ENCODE results near the gene TMCO4.

DNA sequence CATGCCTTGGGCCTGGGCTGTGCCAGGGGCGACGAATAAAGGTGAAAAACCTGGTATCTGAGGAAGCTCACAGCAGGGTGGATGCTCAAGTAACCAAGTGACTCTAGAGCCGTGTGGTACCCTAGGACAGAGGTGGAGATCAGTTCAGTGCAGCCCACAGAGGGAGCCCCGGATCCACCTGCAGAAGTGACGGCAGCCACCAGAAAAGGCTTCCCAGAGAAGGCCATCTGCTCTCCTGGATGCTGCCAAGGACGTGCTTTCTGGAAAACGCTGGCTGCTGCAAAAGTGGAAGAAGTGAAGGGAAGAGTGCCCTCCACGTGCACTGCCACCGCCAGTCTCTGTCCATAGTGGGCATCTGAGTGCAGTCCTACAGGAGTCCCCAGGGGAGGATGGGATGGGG, 27.7 kb downstream of the TMCO4 start:
- TF ChIP-seq PAX8 (IDR thresholded peaks at IDR 0.05) (no peak), POLR2AphosphoS5 (IDR thresholded peaks at IDR 0.05; ENCODE audit: low read length) (no peak), FOS (IDR thresholded peaks at IDR 0.05; ENCODE audit: borderline replicate concordance, extremely low read depth, insufficient read length) (no peak), BHLHE40 (IDR thresholded peaks at IDR 0.05; ENCODE audit: borderline replicate concordance in 1 of 2, low read depth in 2 of 2, low read length in 1 of 2) (no peak), EGR1 (IDR thresholded peaks at IDR 0.05; ENCODE audit: borderline replicate concordance in 1 of 2, low read depth in 2 of 2, low read length in 2 of 2) (no peak), SMAD5 (IDR thresholded peaks at IDR 0.05; ENCODE audit: low read depth) (no peak), TCF12 (IDR thresholded peaks at IDR 0.05; ENCODE audit: low read depth, low read length) (no peak)
- TF ChIP-seq, protein P1, sequence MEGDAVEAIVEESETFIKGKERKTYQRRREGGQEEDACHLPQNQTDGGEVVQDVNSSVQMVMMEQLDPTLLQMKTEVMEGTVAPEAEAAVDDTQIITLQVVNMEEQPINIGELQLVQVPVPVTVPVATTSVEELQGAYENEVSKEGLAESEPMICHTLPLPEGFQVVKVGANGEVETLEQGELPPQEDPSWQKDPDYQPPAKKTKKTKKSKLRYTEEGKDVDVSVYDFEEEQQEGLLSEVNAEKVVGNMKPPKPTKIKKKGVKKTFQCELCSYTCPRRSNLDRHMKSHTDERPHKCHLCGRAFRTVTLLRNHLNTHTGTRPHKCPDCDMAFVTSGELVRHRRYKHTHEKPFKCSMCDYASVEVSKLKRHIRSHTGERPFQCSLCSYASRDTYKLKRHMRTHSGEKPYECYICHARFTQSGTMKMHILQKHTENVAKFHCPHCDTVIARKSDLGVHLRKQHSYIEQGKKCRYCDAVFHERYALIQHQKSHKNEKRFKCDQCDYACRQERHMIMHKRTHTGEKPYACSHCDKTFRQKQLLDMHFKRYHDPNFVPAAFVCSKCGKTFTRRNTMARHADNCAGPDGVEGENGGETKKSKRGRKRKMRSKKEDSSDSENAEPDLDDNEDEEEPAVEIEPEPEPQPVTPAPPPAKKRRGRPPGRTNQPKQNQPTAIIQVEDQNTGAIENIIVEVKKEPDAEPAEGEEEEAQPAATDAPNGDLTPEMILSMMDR (IDR thresholded peaks at IDR 0.05 in 2 of 3, conservative IDR thresholded peaks at IDR 0.05 in 1 of 3; ENCODE audit: control insufficient read depth in 2 of 3, extremely low read depth in 1 of 3, insufficient read depth in 1 of 3, low read depth in 3 of 3, low read length in 3 of 3): no peak
- TF ChIP-seq, protein P2, sequence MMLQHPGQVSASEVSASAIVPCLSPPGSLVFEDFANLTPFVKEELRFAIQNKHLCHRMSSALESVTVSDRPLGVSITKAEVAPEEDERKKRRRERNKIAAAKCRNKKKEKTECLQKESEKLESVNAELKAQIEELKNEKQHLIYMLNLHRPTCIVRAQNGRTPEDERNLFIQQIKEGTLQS (IDR thresholded peaks at IDR 0.05; ENCODE audit: borderline replicate concordance, extremely low read depth, low read depth, low read length): no peak
